H9 (cell line): ENCODE measurements around the gene ASCC3. TPM values are rescaled to one million over a fixed set of nuclear protein-coding genes. Genes with fewer than 3 reads are reported as not detected.

Experiments used
- DNase-seq: peaks from one replicate; pipeline ENCODE4 v3.0.0-alpha.2; 2017
- H2AFZ ChIP-seq: one replicate; pipeline ENCODE4 v1.6.1; 2013; ENCODE audit warnings: mild to moderate bottlenecking, low read length, control low read depth, moderate library complexity
- H2AK5ac ChIP-seq: 2 replicates; pipeline ENCODE4 v1.6.1; 2013; ENCODE audit warnings: low read length, control low read depth, mixed read lengths; ENCODE audit not compliant: insufficient read length
- H2BK120ac ChIP-seq: one replicate; pipeline ENCODE4 v1.6.1; 2013; ENCODE audit warnings: low read depth, mild to moderate bottlenecking, low read length, control low read depth, inconsistent platforms; ENCODE audit not compliant: poor library complexity, severe bottlenecking
- H2BK12ac ChIP-seq: 2 replicates; pipeline ENCODE4 v1.6.1; 2013; ENCODE audit warnings: low read length, control low read depth, mixed read lengths, low read depth; ENCODE audit not compliant: insufficient read length
- H2BK15ac ChIP-seq: 2 replicates; pipeline ENCODE4 v1.6.1; 2013; ENCODE audit warnings: low read depth, low read length, control low read depth
- H2BK20ac ChIP-seq: one replicate; pipeline ENCODE4 v1.6.1; 2013; ENCODE audit warnings: low read depth, mild to moderate bottlenecking, low read length, control low read depth, inconsistent platforms; ENCODE audit not compliant: poor library complexity, severe bottlenecking
- H2BK5ac ChIP-seq: 2 replicates; pipeline ENCODE4 v1.6.1; 2013; ENCODE audit warnings: low read length, control low read depth, mixed read lengths; ENCODE audit not compliant: insufficient read length
- H3K14ac ChIP-seq: 2 replicates; pipeline ENCODE4 v1.6.1; 2013; ENCODE audit warnings: low read length, control low read depth; ENCODE audit not compliant: insufficient read depth
- H3K18ac ChIP-seq: 2 replicates; pipeline ENCODE4 v1.6.1; 2013; ENCODE audit warnings: low read depth, mild to moderate bottlenecking, mixed read lengths, low read length, control low read depth; ENCODE audit not compliant: insufficient read length
- H3K23ac ChIP-seq: 2 replicates; pipeline ENCODE4 v1.6.1; 2013; ENCODE audit warnings: low read length, control low read depth, mixed read lengths, low read depth; ENCODE audit not compliant: insufficient read length
- H3K23me2 ChIP-seq: 2 replicates; pipeline ENCODE4 v1.6.1; 2013; ENCODE audit warnings: low read depth, mild to moderate bottlenecking, mixed read lengths, low read length, control low read depth; ENCODE audit not compliant: insufficient read length, poor library complexity, severe bottlenecking
- H3K27ac ChIP-seq: 2 replicates; pipeline ENCODE4 v1.5.1; 2013; ENCODE audit warnings: low read length, control low read depth, mixed read lengths, low read depth; ENCODE audit not compliant: insufficient read length
- H3K27me3 ChIP-seq: 2 replicates; pipeline ENCODE4 v1.6.1; 2013; ENCODE audit warnings: low read length, control low read depth, inconsistent platforms; ENCODE audit not compliant: insufficient read depth
- H3K4ac ChIP-seq: 2 replicates; pipeline ENCODE4 v1.6.1; 2013; ENCODE audit warnings: low read depth, mild to moderate bottlenecking, control low read depth, inconsistent platforms, low read length, moderate library complexity
- H3K4me1 ChIP-seq: 2 replicates; pipeline ENCODE4 v1.6.1; 2013; ENCODE audit warnings: low read length, control low read depth, inconsistent platforms; ENCODE audit not compliant: insufficient read depth
- H3K4me2 ChIP-seq: 2 replicates; pipeline ENCODE4 v1.6.1; 2013; ENCODE audit warnings: low read length, control low read depth, mixed read lengths; ENCODE audit not compliant: insufficient read length, insufficient read depth
- H3K56ac ChIP-seq: 2 replicates; pipeline ENCODE4 v1.6.1; 2013; ENCODE audit warnings: low read depth, mild to moderate bottlenecking, mixed read lengths, low read length, control low read depth; ENCODE audit not compliant: insufficient read length
- H3K79me1 ChIP-seq: 2 replicates; pipeline ENCODE4 v1.6.1; 2013; ENCODE audit warnings: low read depth, mild to moderate bottlenecking, moderate library complexity, low read length, control low read depth, inconsistent platforms; ENCODE audit not compliant: insufficient read depth, poor library complexity, severe bottlenecking
- H3K79me2 ChIP-seq: 2 replicates; pipeline ENCODE4 v1.6.1; 2013; ENCODE audit warnings: low read length, control low read depth, inconsistent platforms; ENCODE audit not compliant: insufficient read depth
- H3K9ac ChIP-seq: 2 replicates; pipeline ENCODE4 v1.6.1; 2013; ENCODE audit warnings: low read length, control low read depth, mixed read lengths; ENCODE audit not compliant: insufficient read length; ENCODE audit errors: extremely low read depth
- H3K9me3 ChIP-seq: one replicate; pipeline ENCODE4 v1.6.1; 2013; ENCODE audit warnings: low read depth, low read length, inconsistent platforms; ENCODE audit not compliant: control insufficient read depth
- H3T11ph ChIP-seq: one replicate; pipeline ENCODE4 v1.6.1; 2013; ENCODE audit warnings: mild to moderate bottlenecking, low read length, control low read depth, inconsistent platforms
- H4K20me1 ChIP-seq: one replicate; pipeline ENCODE4 v1.6.1; 2013; ENCODE audit not compliant: control insufficient read depth, insufficient read length, insufficient read depth
- H4K5ac ChIP-seq: 2 replicates; pipeline ENCODE4 v1.6.1; 2013; ENCODE audit warnings: low read depth, mild to moderate bottlenecking, mixed read lengths, low read length, control low read depth; ENCODE audit not compliant: insufficient read length
- H4K8ac ChIP-seq: replicated peaks from 2 replicates; pipeline ENCODE4 v1.6.1; 2013; ENCODE audit warnings: low read length, control low read depth, mixed read lengths, low read depth; ENCODE audit not compliant: insufficient read length
- H4K91ac ChIP-seq: 2 replicates; pipeline ENCODE4 v1.6.1; 2013; ENCODE audit warnings: low read depth, mild to moderate bottlenecking, moderate library complexity, mixed read lengths, low read length, control low read depth; ENCODE audit not compliant: insufficient read length
- H3K27ac Mint-ChIP-seq, 3 experiments: 2 replicates in 2 of 3; 3 replicates in 1 of 3; pipeline ENCODE4 v1.8.0; 2020 to 2021; ENCODE audit warnings: mixed read lengths in 3 of 3, mild to moderate bottlenecking in 1 of 3, moderate library complexity in 1 of 3
- H3K27me3 Mint-ChIP-seq: 2 replicates; pipeline ENCODE4 v1.8.0; 2021; ENCODE audit warnings: low read depth, mild to moderate bottlenecking, moderate library complexity, mixed read lengths
- H3K36me3 Mint-ChIP-seq, 3 experiments: 2 replicates in 2 of 3; 3 replicates in 1 of 3; pipeline ENCODE4 v1.8.0; 2020 to 2021; ENCODE audit warnings: low read depth in 3 of 3, mixed read lengths in 3 of 3; ENCODE audit not compliant: insufficient read depth in 1 of 3
- H3K4me1 Mint-ChIP-seq, 2 experiments: 2 replicates each; pipeline ENCODE4 v1.8.0; 2020; ENCODE audit warnings: mixed read lengths in 2 of 2
- H3K4me3 Mint-ChIP-seq, 2 experiments: 2 replicates in 1 of 2; 3 replicates in 1 of 2; pipeline ENCODE4 v1.8.0; 2020 to 2021; ENCODE audit warnings: mild to moderate bottlenecking in 2 of 2, mixed read lengths in 2 of 2, moderate library complexity in 1 of 2
- H3K9me3 Mint-ChIP-seq, 2 experiments: 2 replicates in 1 of 2; 3 replicates in 1 of 2; pipeline ENCODE4 v1.8.0; 2020; ENCODE audit warnings: mild to moderate bottlenecking in 2 of 2, mixed read lengths in 2 of 2, moderate library complexity in 1 of 2
- WGBS: extraction: QIAGEN DNeasy Blood & Tissue Kit; methylation state at CpG from one replicate; pipeline ENCODE4 v1.1.7; 2013; ENCODE audit warnings: missing lambda C conversion rate, low lambda C conversion rate, mixed read lengths; ENCODE audit not compliant: insufficient read length; ENCODE audit errors: extremely low coverage; 5-methylcytosine and 5-hydroxymethylcytosine counted together
- total RNA-seq: library from RNA; stranded (reverse); gene quantifications from 2 replicates; pipeline ENCODE4 v1.2.1, GENCODE V29; 2021
- TF ChIP-seq, protein P1 (sequence below): fragments of 200-600 bp; sonication (generic); conservative IDR thresholded peaks from 3 replicates; pipeline ENCODE4 v1.8.0; 2021; ENCODE audit warnings: antibody characterized with exemption, mild to moderate bottlenecking

Gene ASCC3
- total RNA-seq, 1 experiment from 2014 or later = 63.8 TPM

DNA sequence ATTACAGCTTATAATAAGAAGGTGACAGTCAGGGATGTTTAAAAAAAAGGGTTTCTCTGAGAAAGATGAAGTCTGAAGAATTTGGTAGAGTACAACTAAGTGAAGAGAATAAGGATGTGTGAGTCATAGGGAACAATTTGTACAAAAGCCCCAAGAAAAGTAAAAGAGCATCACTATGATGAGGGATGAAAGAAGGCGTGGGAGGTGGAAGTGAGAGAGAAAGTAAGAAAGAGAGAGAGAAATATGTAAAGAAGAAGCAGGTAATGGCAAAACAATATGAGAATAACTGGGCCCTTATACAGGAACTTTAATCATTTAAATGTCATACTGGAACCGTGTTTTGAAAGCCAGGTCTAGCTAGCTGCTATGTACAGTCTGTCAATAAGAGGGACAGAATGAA lies 179.4 kb downstream of the ASCC3 start:
- TF ChIP-seq, protein P1, sequence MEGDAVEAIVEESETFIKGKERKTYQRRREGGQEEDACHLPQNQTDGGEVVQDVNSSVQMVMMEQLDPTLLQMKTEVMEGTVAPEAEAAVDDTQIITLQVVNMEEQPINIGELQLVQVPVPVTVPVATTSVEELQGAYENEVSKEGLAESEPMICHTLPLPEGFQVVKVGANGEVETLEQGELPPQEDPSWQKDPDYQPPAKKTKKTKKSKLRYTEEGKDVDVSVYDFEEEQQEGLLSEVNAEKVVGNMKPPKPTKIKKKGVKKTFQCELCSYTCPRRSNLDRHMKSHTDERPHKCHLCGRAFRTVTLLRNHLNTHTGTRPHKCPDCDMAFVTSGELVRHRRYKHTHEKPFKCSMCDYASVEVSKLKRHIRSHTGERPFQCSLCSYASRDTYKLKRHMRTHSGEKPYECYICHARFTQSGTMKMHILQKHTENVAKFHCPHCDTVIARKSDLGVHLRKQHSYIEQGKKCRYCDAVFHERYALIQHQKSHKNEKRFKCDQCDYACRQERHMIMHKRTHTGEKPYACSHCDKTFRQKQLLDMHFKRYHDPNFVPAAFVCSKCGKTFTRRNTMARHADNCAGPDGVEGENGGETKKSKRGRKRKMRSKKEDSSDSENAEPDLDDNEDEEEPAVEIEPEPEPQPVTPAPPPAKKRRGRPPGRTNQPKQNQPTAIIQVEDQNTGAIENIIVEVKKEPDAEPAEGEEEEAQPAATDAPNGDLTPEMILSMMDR = no peak
- Mint-ChIP-seq H3K27ac (no peak overlapping the region), H3K4me3 (no peak overlapping the region), H3K9me3 (peaks cover 25% of the 10 kb centered on the region in 2 experiments), H3K27me3 (no peaks in the 10 kb centered on the region), H3K4me1 (no peaks in the 10 kb centered on the region), H3K36me3 (peaks cover 27 to 43% (median 40%) of the 10 kb centered on the region in 3 experiments)
- Histone ChIP-seq H4K5ac (no peak overlapping the region), H3K27me3 (no peaks in the 10 kb centered on the region), H3K27ac (no peak overlapping the region), H3K9ac (no peak overlapping the region), H3K9me3 (peaks cover 6% of the 10 kb centered on the region), H3K23ac (no peak overlapping the region), H2BK15ac (no peak overlapping the region), H4K20me1 (no peaks in the 10 kb centered on the region), H4K91ac (no peak overlapping the region), H4K8ac (no peak overlapping the region), H3K18ac (no peak overlapping the region), H2AFZ (no peak overlapping the region), H3K4me1 (no peaks in the 10 kb centered on the region), H2BK5ac (no peak overlapping the region), H3K14ac (no peak overlapping the region), H2AK5ac (no peak overlapping the region), H3K23me2 (no peaks in the 10 kb centered on the region), H3K79me2 (no peaks in the 10 kb centered on the region), H3K4ac (no peak overlapping the region), H3K4me2 (no peak overlapping the region), H3T11ph (no peak overlapping the region), H2BK20ac (no peak overlapping the region), H2BK120ac (no peak overlapping the region), H3K79me1 (no peaks in the 10 kb centered on the region), H3K56ac (no peak overlapping the region), H2BK12ac (no peak overlapping the region)
- WGBS = no CpG with 5 or more reads among the region's 2 CpGs
- DNase-seq = no peak
